ENCODE data around the gene DBP. TPM values are rescaled to one million over a fixed set of nuclear protein-coding genes. Genes with fewer than 3 reads are reported as not detected.

The DBP gene
- total RNA-seq, 1 experiment from 2014 or later: 12.6 TPM

GRCh38 chr19:48668761-48669160, 31.6 kb upstream of the DBP start:
- Histone ChIP-seq H3T11ph (ENCODE audit: low read length) (no peak overlapping the region), H3K9ac (ENCODE audit: extremely low read depth, insufficient read length, low read length) (no peak overlapping the region), H3K27ac (ENCODE audit: insufficient read length, low read depth, low read length) (no peak overlapping the region), H3K23me2 (ENCODE audit: insufficient read length, low read depth, low read length, poor library complexity, severe bottlenecking) (no peaks in the 10 kb centered on the region), H4K5ac (ENCODE audit: insufficient read length, low read depth, low read length) (no peak overlapping the region), H3K14ac (ENCODE audit: insufficient read depth, low read length) (no peak overlapping the region), H2BK12ac (ENCODE audit: insufficient read length, low read depth, low read length) (no peak overlapping the region), H3K56ac (ENCODE audit: insufficient read length, low read depth, low read length) (no peak overlapping the region), H3K23ac (ENCODE audit: insufficient read length, low read depth, low read length) (no peak overlapping the region), H4K20me1 (ENCODE audit: control insufficient read depth, insufficient read depth, insufficient read length) (peaks cover 2% of the 10 kb centered on the region), H2BK120ac (ENCODE audit: low read depth, low read length, poor library complexity, severe bottlenecking) (no peak overlapping the region), H4K8ac (replicated peaks; ENCODE audit: insufficient read length, low read depth, low read length) (no peak overlapping the region), H2BK15ac (ENCODE audit: low read depth, low read length) (no peak overlapping the region), H3K9me3 (ENCODE audit: control insufficient read depth, low read depth, low read length) (no peaks in the 10 kb centered on the region), H2BK20ac (ENCODE audit: low read depth, low read length, poor library complexity, severe bottlenecking) (no peak overlapping the region), H3K4me2 (ENCODE audit: insufficient read depth, insufficient read length, low read length) (no peak overlapping the region), H2AFZ (ENCODE audit: low read length) (no peak overlapping the region), H2AK5ac (ENCODE audit: insufficient read length, low read length) (no peak overlapping the region), H3K79me1 (ENCODE audit: insufficient read depth, low read depth, low read length, poor library complexity, severe bottlenecking) (no peaks in the 10 kb centered on the region), H3K18ac (ENCODE audit: insufficient read length, low read depth, low read length) (no peak overlapping the region), H3K4me1 (ENCODE audit: insufficient read depth, low read length) (no peaks in the 10 kb centered on the region), H4K91ac (ENCODE audit: insufficient read length, low read depth, low read length) (no peak overlapping the region), H3K79me2 (ENCODE audit: insufficient read depth, low read length) (no peaks in the 10 kb centered on the region), H3K4ac (ENCODE audit: low read depth, low read length) (no peak overlapping the region), H2BK5ac (ENCODE audit: insufficient read length, low read length) (no peak overlapping the region), H3K27me3 (ENCODE audit: insufficient read depth, low read length) (no peaks in the 10 kb centered on the region)
- TF ChIP-seq CTCF (conservative IDR thresholded peaks at IDR 0.05): no peak
- H3K4me3 Mint-ChIP-seq: no peak overlapping the region; a peak in 1 of 5 replicates
- no peaks in the 10 kb centered on the region; the same call in 1 of the 2 replicates for H3K27me3 Mint-ChIP-seq (ENCODE audit: low read depth)
- DNase-seq: no peak
- peaks cover 0 to 9% (median 7%) of the 10 kb centered on the region in 3 experiments; a peak in 5 of 7 replicates for H3K36me3 Mint-ChIP-seq (ENCODE audit: insufficient read depth in 1 of 3, low read depth in 3 of 3)
- H3K27ac Mint-ChIP-seq: no peak overlapping the region
- peaks cover 11 to 18% of the 10 kb centered on the region in 2 experiments for H3K4me1 Mint-ChIP-seq
- no CpG with 5 or more reads among the region's 2 CpGs for WGBS (ENCODE audit: extremely low coverage, insufficient read length, low lambda C conversion rate)
- peaks cover 8 to 11% of the 10 kb centered on the region in 2 experiments for H3K9me3 Mint-ChIP-seq
